Panc1 (cell line): Measurements from ENCODE around the gene ATP5ME. TPM values are rescaled to one million over a fixed set of nuclear protein-coding genes. Genes with fewer than 3 reads are reported as not detected.
"Not testable (repeated sequence)": the region's sequence is repeated elsewhere in the genome, so short reads cannot be mapped to it uniquely, and the experiment has no call there.

Experiments
- ATAC-seq: fragments of 200-7000 bp; cut with Tn5 transposase; 2 replicates; pipeline ENCODE4 v1.9.1; 2020; ENCODE audit warnings: mild to moderate bottlenecking, moderate library complexity
- BruUV-seq: library from RNA; stranded (reverse); fragments of 400-500 nt; replicated peaks from 2 replicates; lab custom pipeline; 2021; lab: Mats Ljungman, UMichigan
- CTCF ChIA-PET: fragments of 300-600 bp; sonication (Branson Sonifier 250); formaldehyde crosslinking; loops from one replicate; lab custom pipeline; 2022; ENCODE audit warnings: antibody characterized with exemption; lab: Charles Lee
- POLR2A ChIA-PET: fragments of 300-600 bp; sonication (Branson Sonifier 250); formaldehyde crosslinking; loops from one replicate; lab custom pipeline; 2022; ENCODE audit warnings: antibody characterized with exemption; lab: Charles Lee
- DNase-seq: peaks from one replicate; pipeline ENCODE4 v3.0.0-alpha.2; 2010; ENCODE audit warnings: low read depth, low spot score
- H3K27ac ChIP-seq: 2 replicates; pipeline ENCODE4 v1.5.1; 2011; ENCODE audit warnings: mild to moderate bottlenecking, low read length, inconsistent platforms
- H3K27me3 ChIP-seq: fragments of 200-500 bp; sonication (Bioruptor generic); 2 replicates; pipeline ENCODE4 v1.6.0; 2014; ENCODE audit warnings: low read length, inconsistent platforms; ENCODE audit not compliant: control insufficient read depth, insufficient read depth
- H3K36me3 ChIP-seq: fragments of 200-500 bp; sonication (Bioruptor generic); 2 replicates; pipeline ENCODE4 v1.5.1; 2014; ENCODE audit warnings: inconsistent platforms, mild to moderate bottlenecking, low read length, moderate library complexity; ENCODE audit not compliant: control insufficient read depth, insufficient read depth
- H3K4me1 ChIP-seq: 2 replicates; pipeline ENCODE4 v1.5.1; 2011; ENCODE audit warnings: inconsistent platforms, mild to moderate bottlenecking, low read length, moderate library complexity; ENCODE audit not compliant: control insufficient read depth, insufficient read depth
- H3K4me3 ChIP-seq, 2 experiments: 2 replicates each; pipeline ENCODE4 v1.5.1; 2011 to 2012; ENCODE audit warnings: low read depth in 2 of 2, low read length in 2 of 2, mild to moderate bottlenecking in 2 of 2, inconsistent platforms in 1 of 2, moderate library complexity in 1 of 2
- H3K9me3 ChIP-seq: fragments of 200-500 bp; sonication (Bioruptor generic); 2 replicates; pipeline ENCODE4 v1.5.1; 2014; ENCODE audit warnings: low read depth, mild to moderate bottlenecking, inconsistent platforms, low read length, moderate library complexity; ENCODE audit not compliant: control insufficient read depth, insufficient read depth
- CTCF ChIP-seq: fragments of 450-650 bp; IDR thresholded peaks from 2 replicates; pipeline ENCODE4 v1.5.1; 2017; ENCODE audit warnings: mild to moderate bottlenecking
- POLR2AphosphoS5 ChIP-seq: IDR thresholded peaks from 2 replicates; pipeline ENCODE4 v1.6.1; 2012; ENCODE audit warnings: mild to moderate bottlenecking, low read depth, low read length, moderate library complexity
- REST ChIP-seq, 2 experiments: IDR thresholded peaks; 2 replicates each; pipeline ENCODE4 v1.6.1; 2011 to 2012; ENCODE audit warnings: low read depth in 2 of 2, control low read depth in 1 of 2, low read length in 1 of 2, mild to moderate bottlenecking in 1 of 2, moderate library complexity in 1 of 2; ENCODE audit not compliant: insufficient read depth in 1 of 2
- SIN3A ChIP-seq: IDR thresholded peaks from 2 replicates; pipeline ENCODE4 v1.6.1; 2012; ENCODE audit warnings: low read depth, mild to moderate bottlenecking, low read length, moderate library complexity, borderline replicate concordance; ENCODE audit not compliant: insufficient read depth
- TCF7L2 ChIP-seq: IDR thresholded peaks from 2 replicates; pipeline ENCODE4 v1.6.1; 2011; ENCODE audit warnings: mild to moderate bottlenecking, low read depth, low read length, inconsistent platforms
- in situ Hi-C: cut with HindIII; loops from 2 replicates; pipeline ENCODE4 v1.10.0; 2016; ENCODE audit warnings: low sequenced_read_pairs, low pct_unique_long_range_greater_than_20kb
- intact Hi-C: fragments of 100-400 bp; cut with micrococcal nuclease; formaldehyde crosslinking; loops from one replicate; pipeline ENCODE4 v1.10.0; 2022; ENCODE audit not compliant: unreplicated experiment
- total RNA-seq: library from RNA; stranded (reverse); gene quantifications from one replicate; pipeline ENCODE4 v1.2.1, GENCODE V29; 2021; ENCODE audit not compliant: unreplicated experiment

ATP5ME gene
- total RNA-seq, 1 experiment from 2014 or later = 257 TPM

- Histone ChIP-seq H3K36me3 (peaks cover 10% of the 10 kb centered on the region), H3K4me3 (no peak overlapping the region), H3K27me3 (no peaks in the 10 kb centered on the region), H3K9me3 (no peaks in the 10 kb centered on the region), H3K4me1 (peaks cover 8% of the 10 kb centered on the region), H3K27ac (no peak overlapping the region)
- CTCF ChIA-PET = no interaction called here
- in situ Hi-C loops = no loop called here
- POLR2A ChIA-PET = no interaction called here
- no TSS peak for BruUV-seq
- intact Hi-C loops = no loop called here
- TF ChIP-seq TCF7L2 (no peak), CTCF (no peak), REST (IDR thresholded peaks at IDR 0.05; ENCODE audit: insufficient read depth in 1 of 2, low read depth in 2 of 2, low read length in 1 of 2) (no peak), POLR2AphosphoS5 (no peak), SIN3A (no peak)
- ATAC-seq = no peak
- no peak for DNase-seq
Observed at GRCh38 chr4:671769-672168, 2.3 kb downstream of the ATP5ME start.

GRCh38 chr4:669806-670559 is 4.1 kb downstream of the ATP5ME start:
- ATAC-seq, H3K4me1 ChIP-seq, H3K27ac ChIP-seq, H3K4me3 ChIP-seq, POLR2A ChIA-PET, DNase-seq, H3K27me3 ChIP-seq, BruUV-seq, H3K9me3 ChIP-seq, intact Hi-C loops, in situ Hi-C loops, CTCF ChIA-PET: not testable (repeated sequence)
- peaks cover 10% of the 10 kb centered on the region for H3K36me3 ChIP-seq

GRCh38 chr4:668219-668618 is 5.9 kb downstream of the ATP5ME start:
- H3K27me3 ChIP-seq, POLR2A ChIA-PET, H3K27ac ChIP-seq, H3K4me3 ChIP-seq, H3K4me1 ChIP-seq, ATAC-seq, DNase-seq, H3K9me3 ChIP-seq, intact Hi-C loops, in situ Hi-C loops, CTCF ChIA-PET, BruUV-seq, H3K36me3 ChIP-seq: not testable (repeated sequence)
